ENCODE data around the gene KCTD8.

KCTD8 gene

GRCh38 chr4:44228326-44228725 lies 220.3 kb downstream of the KCTD8 start:
- in situ Hi-C loops (cut with MboI; ENCODE audit: low sequenced_read_pairs, unreplicated experiment) = no loop called here
- no peak for TF ChIP-seq CTCF (IDR thresholded peaks at IDR 0.05; ENCODE audit: borderline replicate concordance, control extremely low read depth, extremely low read depth, insufficient read depth, missing control alignments)
- no peak for DNase-seq (ENCODE audit: low spot score)

- no peak for DNase-seq (ENCODE audit: low spot score)
- in situ Hi-C loops (cut with MboI; ENCODE audit: low sequenced_read_pairs, unreplicated experiment) = no loop called here
- no peak for TF ChIP-seq CTCF (IDR thresholded peaks at IDR 0.05; ENCODE audit: borderline replicate concordance, control extremely low read depth, extremely low read depth, insufficient read depth, missing control alignments)
These were observed 227.2 kb downstream of the KCTD8 start for GRCh38 chr4:44221407-44221806.

DNA sequence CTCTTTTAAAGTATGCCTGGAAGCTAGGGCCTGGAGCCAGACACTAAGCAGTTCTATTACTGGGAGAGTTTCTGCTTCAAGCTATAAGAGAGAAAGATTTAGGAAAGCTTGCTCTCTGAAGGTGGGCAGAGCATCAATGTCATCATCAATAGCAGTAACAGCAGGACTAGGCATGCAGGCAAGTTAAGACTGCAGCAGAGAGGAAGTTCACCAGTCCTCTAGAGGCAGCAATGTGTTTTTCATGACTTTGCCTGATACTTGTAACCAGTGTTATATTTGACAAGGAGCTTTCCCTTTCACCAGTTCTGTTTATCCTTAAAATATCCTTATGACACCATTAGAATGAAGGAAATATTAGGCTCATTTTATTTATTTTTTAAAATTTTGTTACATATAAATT lies 237.9 kb downstream of the KCTD8 start:
- in situ Hi-C loops (cut with MboI; ENCODE audit: low sequenced_read_pairs, unreplicated experiment) = no loop called here

DNA sequence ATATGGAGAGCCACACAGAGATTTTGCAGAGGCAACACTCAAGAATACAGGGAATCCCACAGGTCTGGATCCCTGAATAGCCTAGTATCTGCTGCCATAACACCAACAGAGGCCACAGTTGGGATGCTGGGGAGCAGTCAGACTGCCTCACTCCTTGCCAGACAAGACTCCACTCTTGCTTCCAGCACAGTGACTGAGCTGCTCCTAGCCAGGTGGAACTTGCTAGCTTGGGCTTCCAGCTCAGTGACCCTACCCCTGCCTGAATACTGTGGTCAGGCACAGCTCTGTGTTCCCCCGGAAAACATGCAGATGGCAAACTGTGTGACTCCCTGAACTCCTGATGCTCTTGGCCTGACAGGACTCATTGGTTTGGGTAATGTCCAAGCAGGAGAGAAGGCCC lies 251.8 kb downstream of the KCTD8 start:
- in situ Hi-C loops (cut with MboI; ENCODE audit: low sequenced_read_pairs, unreplicated experiment) = no loop called here
- no peak for TF ChIP-seq CTCF (IDR thresholded peaks at IDR 0.05; ENCODE audit: borderline replicate concordance, control extremely low read depth, extremely low read depth, insufficient read depth, missing control alignments)
- DNase-seq (ENCODE audit: low spot score) = no peak

More for the DNA sequence above, 237.9 kb downstream of the KCTD8 start:
- no peak for TF ChIP-seq CTCF (IDR thresholded peaks at IDR 0.05; ENCODE audit: borderline replicate concordance, control extremely low read depth, extremely low read depth, insufficient read depth, missing control alignments)
- no peak for DNase-seq (ENCODE audit: low spot score)

- in situ Hi-C loops (cut with MboI; ENCODE audit: low sequenced_read_pairs, unreplicated experiment) = no loop called here
- DNase-seq (ENCODE audit: low spot score) = no peak
- no peak for TF ChIP-seq CTCF (IDR thresholded peaks at IDR 0.05; ENCODE audit: borderline replicate concordance, control extremely low read depth, extremely low read depth, insufficient read depth, missing control alignments)
These were observed 254.2 kb downstream of the KCTD8 start for GRCh38 chr4:44194365-44194764.

DNA sequence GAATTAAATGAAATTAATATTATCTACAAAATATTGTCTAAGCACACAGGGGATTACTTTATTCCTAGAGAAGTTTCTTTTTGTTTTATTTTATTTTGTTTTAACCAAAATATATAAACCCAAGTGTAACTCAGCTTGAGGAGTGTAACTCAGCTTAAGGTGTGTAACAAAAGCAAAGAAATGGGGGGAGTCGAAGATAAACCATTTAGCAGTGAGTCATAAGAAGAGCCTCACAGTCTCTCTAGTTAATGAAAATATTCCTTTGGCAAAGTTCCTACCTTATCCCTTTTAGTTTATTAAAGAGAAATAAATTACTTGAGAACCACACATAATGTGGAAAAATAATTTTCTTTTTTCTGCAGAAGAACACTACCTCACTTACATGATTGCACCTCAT lies 261.8 kb downstream of the KCTD8 start:
- in situ Hi-C loops (cut with MboI; ENCODE audit: low sequenced_read_pairs, unreplicated experiment) = no loop called here
- no peak for DNase-seq (ENCODE audit: low spot score)
- no peak for TF ChIP-seq CTCF (IDR thresholded peaks at IDR 0.05; ENCODE audit: borderline replicate concordance, control extremely low read depth, extremely low read depth, insufficient read depth, missing control alignments)

Data from GM13976 (cell line).